Right cardiac atrium (tissue), 5 donors: ENCODE measurements around the gene OGFR. TPM values are rescaled to one million over a fixed set of nuclear protein-coding genes. Genes with fewer than 3 reads are reported as not detected.
A peak's percentile ranks its signal among the peaks of the same experiment; 100 is the strongest.

Experiments used
- ATAC-seq, 2 donors: fragments of 200-7000 bp; cut with Tn5 transposase; one replicate each; pipeline versions ENCODE4 v1.8.0 to v1.9.1; 2020; ENCODE audit warnings: moderate library complexity in 2 of 2, mild to moderate bottlenecking in 1 of 2
- DNase-seq, 3 donors: peaks; one replicate each; pipeline ENCODE4 v3.0.0-alpha.2; 2020
- H3K27ac ChIP-seq: one replicate; pipeline ENCODE4 v1.5.1; 2013; ENCODE audit warnings: mild to moderate bottlenecking, low read length, control low read depth, moderate library complexity
- H3K27me3 ChIP-seq: one replicate; pipeline ENCODE4 v1.6.1; 2013; ENCODE audit not compliant: control insufficient read depth, insufficient read depth
- H3K4me1 ChIP-seq: one replicate; pipeline ENCODE4 v1.6.1; 2013; ENCODE audit warnings: low read length; ENCODE audit not compliant: control insufficient read depth, insufficient read depth
- H3K4me3 ChIP-seq: one replicate; pipeline ENCODE4 v1.5.1; 2013; ENCODE audit warnings: low read length, control low read depth
- H3K9me3 ChIP-seq: one replicate; pipeline ENCODE4 v1.6.1; 2013; ENCODE audit warnings: low read length; ENCODE audit not compliant: control insufficient read depth
- WGBS: extraction: QIAGEN DNeasy Blood & Tissue Kit; methylation state at CpG from one replicate; pipeline ENCODE4 v1.1.7; 2013; 5-methylcytosine and 5-hydroxymethylcytosine counted together
- intact Hi-C, 4 donors: fragments of 100-400 bp; cut with DNase I; formaldehyde crosslinking; loops; one replicate each; pipeline versions ENCODE4 v1.11.0 to v1.14.0; 2022 to 2023
- polyA plus RNA-seq: library from polyadenylated mRNA; stranded (reverse); fragments of 200-250 nt; gene quantifications from one replicate; pipeline ENCODE4 v1.2.3, GENCODE V29; 2013
- total RNA-seq, 4 donors: library from RNA; stranded (reverse); fragmentation: NEBNext Ultra II Directional; extraction: Animal tissue kit (Norgen Biotek cat#: 25700); gene quantifications; one replicate each; pipeline ENCODE4 v1.2.1, GENCODE V29; 2021
- donor health status: healthy with polysubstance abuse.
- donor health status: DM: no; HTN: yes; CAD: no.
- donor health status: DM: no; HTN: no; CAD: no.
- donor health status: DM: no; HTN: yes; CAD: no; lungs with severe emphysema.
- donor health status: DM: yes; HTN: yes; CAD: no.

Gene OGFR
- total and polyA plus RNA-seq, 5 donors: 21.0 to 29.6 (median 24.6) TPM

DNA sequence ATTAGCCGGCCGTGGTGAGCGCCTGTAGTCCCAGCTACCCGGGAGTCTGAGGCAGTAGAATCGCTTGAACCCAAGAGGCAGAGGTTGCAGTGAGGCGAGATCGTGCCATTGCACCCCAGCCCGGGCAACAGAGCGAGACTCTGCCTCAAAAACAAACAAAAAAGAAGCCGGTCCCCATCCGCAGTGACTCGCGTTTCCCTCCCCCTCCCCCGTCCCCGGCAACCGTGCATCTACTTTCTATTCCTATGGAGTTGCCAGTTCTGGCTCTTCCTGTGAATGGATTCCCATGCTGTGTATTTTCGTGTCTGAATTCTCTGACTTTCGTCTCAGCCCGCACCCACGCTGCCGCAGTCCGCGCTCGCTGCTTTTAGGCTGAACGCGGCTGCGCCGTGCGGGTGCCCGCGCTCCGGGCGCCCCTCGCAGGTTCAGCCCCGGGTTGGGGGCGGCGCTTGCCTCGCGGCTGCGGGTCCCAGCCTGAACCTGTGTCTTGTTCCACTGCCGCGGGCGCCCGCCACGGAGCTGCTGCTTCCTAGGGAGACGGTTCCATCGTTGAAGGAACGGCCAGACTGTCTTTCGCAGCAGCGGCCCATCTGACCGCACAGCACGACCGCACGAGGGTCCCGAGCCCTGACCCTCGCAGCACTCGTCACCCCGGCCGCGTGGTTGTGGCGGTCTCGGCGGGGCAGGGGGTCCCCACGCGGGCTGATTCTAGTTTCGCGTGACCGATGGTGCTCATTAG is 9.4 kb upstream of the OGFR start:
- ATAC-seq: peak in 1 of 2 donors; percentile 2
- peak; percentile 55 to 83 (median 81) for DNase-seq
- H3K4me1 ChIP-seq: peaks cover 7% of the 10 kb centered on the region
- H3K9me3 ChIP-seq: no peaks in the 10 kb centered on the region
- H3K4me3 ChIP-seq: peak overlapping the region; percentile 20
- under 1% methylated on average over 68 of the region's 68 CpGs for WGBS
- intact Hi-C loops: loop anchor here in 1 of 4 donors (10.0 kb wide), 1 partner anchor 290 kb away; no protein-coding TSS in a partner anchor
- no peaks in the 10 kb centered on the region for H3K27me3 ChIP-seq
- H3K27ac ChIP-seq: peak overlapping the region; percentile 31

DNA sequence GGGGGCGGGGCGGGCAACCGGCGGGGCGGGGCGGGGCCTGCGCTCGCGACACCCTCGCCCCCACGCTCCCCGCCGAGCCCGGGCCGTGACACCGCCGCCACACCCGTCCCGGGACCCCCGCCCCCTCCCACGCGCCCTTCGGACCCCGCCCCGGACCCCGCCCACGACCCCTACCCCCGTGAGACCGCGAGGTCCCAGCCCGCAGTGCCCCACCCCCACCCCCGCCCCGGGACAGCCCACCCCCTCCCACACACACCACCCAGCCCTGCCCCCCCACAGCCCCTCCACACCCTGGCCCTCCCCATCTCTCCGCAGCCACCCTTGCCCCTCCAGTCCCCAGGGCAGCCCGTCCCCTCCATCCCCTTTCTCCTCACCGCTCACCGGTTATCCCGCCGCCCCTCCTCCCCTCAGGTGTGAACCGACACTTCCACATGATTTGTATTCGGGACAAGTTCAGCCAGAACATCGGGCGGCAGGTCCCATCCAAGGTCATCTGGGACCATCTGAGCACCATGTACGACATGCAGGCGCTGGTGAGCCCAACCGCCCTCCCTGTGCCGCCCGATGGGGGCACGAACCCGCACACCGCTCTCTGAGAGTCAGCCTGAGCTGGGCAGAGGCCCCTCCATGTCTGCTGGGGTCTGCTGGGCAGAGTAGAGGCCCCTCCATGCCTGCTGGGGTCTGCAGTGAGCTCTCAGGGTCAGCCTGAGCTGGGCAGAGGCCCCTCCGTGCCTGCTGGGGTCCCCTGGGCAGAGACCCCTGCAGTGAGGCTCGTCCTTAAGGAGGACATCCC is 7.7 kb upstream of the OGFR start:
- Histone ChIP-seq H3K4me3 (peak overlapping the region; percentile 90), H3K4me1 (peaks cover 6% of the 10 kb centered on the region), H3K9me3 (no peaks in the 10 kb centered on the region), H3K27ac (no peak overlapping the region), H3K27me3 (no peaks in the 10 kb centered on the region)
- intact Hi-C loops: loop anchor here in 1 of 4 donors (10.0 kb wide), 1 partner anchor 292 kb away; no protein-coding TSS in a partner anchor
- DNase-seq (peak in 2 of 3 donors; percentile 62 to 73), ATAC-seq (no peak)
- 17% methylated on average over 40 of the region's 53 CpGs for WGBS

DNA sequence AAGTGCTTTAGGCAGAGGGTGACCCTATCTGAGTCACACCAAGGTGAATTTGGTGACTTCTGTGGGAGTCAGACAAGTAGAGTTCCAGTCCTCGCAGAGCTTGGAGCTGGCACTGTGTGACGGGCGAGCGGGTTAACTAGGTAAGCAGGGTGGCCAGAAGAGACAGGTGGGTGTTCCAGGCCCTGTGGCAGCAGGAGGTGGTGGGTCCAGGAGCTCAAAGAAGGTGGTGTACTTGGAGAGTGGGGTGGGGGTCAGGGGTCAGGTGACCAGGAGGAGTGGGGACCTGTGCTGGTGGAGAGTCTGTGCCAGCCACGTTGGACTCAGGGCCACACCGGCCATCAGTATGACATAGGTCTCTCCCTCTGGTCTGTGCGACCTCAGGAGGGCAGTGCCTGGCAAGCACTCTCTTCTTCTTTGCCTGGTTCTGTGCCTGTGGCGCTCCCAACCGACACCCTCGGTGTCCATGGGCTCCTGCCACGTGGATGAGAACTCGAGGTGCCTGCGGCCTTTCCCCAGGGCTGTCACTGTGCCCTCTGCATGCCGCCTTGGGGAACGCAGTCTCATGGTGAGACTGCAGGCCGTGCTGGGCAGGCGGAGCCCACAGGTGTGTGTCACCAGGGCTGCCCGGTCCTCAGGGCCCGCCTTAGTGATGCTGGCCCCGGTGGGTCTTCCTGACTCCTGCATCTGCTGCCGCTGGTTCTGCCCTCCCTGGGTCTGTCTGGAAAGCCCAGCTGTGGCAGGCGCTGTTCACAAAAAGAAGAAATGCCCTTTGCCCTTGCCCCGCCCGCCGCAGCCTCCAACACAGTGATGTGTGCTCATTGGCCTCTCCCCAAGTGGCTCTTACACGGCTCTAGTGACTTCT is 6.7 kb upstream of the OGFR start:
- no peak for ATAC-seq
- intact Hi-C loops: loop anchor here in 1 of 4 donors (10.0 kb wide), 1 partner anchor 293 kb away; no protein-coding TSS in a partner anchor
- WGBS: 86% methylated on average over 26 of the region's 26 CpGs
- no peaks in the 10 kb centered on the region for H3K9me3 ChIP-seq
- H3K4me3 ChIP-seq: no peak overlapping the region
- no peaks in the 10 kb centered on the region for H3K27me3 ChIP-seq
- peak in 1 of 3 donors; percentile 60 for DNase-seq
- H3K4me1 ChIP-seq: peaks cover 6% of the 10 kb centered on the region
- H3K27ac ChIP-seq: no peak overlapping the region

DNA sequence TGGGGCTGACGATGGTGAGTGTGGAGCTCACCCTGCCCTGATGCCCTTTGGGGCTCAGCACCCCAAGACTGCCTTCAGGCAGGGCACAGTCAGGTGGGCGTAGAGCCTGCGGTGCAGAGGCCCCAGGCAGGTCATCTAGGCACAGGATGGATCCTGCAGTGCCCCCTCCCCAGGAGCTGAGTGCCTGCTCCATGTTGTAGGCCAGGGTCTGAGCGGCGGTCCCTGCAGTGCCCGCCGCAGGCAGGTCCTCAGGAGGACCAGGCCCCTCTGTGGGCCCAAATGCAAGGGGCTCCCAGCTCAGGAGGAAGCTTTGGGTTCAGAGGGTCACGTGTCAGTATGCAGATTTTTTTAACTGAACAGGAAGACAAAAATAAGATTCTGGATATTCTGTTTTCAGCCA is 5.6 kb upstream of the OGFR start:
- intact Hi-C loops: loop anchor here in 1 of 4 donors (10.0 kb wide), 1 partner anchor 294 kb away; no protein-coding TSS in a partner anchor
- ATAC-seq: no peak
- Histone ChIP-seq H3K27me3 (no peaks in the 10 kb centered on the region), H3K4me3 (no peak overlapping the region), H3K9me3 (no peaks in the 10 kb centered on the region), H3K27ac (no peak overlapping the region), H3K4me1 (no peaks in the 10 kb centered on the region)
- WGBS: 94% methylated on average over 8 of the region's 8 CpGs
- peak in 1 of 3 donors; percentile 50 for DNase-seq

DNA sequence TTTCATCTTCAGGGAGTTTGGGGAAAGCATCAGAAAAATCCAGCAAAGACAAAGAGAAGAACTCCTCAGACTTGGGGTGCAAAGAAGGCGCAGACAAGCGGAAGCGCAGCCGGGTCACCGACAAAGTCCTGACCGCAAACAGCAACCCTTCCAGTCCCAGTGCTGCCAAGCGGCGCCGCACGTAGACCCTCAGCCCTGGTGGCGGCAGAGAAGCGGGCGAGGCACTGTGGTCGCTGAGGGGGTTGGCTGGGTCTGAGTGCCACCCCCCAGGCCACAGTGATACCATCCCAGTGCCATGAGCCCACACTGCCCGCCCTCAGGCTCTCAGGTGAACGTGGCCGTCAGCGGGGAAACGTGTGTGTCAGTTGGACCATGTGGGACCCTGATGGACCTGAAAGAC is 5.2 kb upstream of the OGFR start:
- DNase-seq: no peak
- WGBS: 96% methylated on average over 19 of the region's 19 CpGs
- H3K9me3 ChIP-seq: no peaks in the 10 kb centered on the region
- ATAC-seq: no peak
- H3K27ac ChIP-seq: no peak overlapping the region
- H3K4me3 ChIP-seq: no peak overlapping the region
- intact Hi-C loops: loop anchor here in 1 of 4 donors (10.0 kb wide), 1 partner anchor 295 kb away; no protein-coding TSS in a partner anchor
- no peaks in the 10 kb centered on the region for H3K27me3 ChIP-seq
- H3K4me1 ChIP-seq: no peaks in the 10 kb centered on the region

DNA sequence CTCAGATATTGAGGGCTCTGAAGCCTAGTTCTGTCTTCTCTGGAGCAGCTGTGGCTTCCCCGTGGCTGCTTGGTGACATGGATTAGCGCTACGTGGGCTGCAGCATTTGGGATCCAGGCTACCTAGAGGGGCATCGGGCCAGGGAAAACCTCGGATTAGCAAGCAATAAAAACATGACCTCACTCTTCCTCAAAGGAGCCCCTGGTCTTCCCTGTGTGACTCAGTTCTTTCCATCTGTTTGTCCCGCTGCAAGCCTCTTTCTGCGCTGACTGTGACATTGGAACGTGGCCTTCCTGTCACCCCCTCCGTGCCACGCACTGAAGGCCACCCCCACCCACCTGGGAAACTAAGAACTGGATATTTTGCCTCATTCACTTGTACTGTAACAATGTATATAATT is 4.8 kb upstream of the OGFR start:
- H3K4me1 ChIP-seq: no peaks in the 10 kb centered on the region
- H3K27ac ChIP-seq: no peak overlapping the region
- 83% methylated on average over 10 of the region's 10 CpGs for WGBS
- H3K27me3 ChIP-seq: no peaks in the 10 kb centered on the region
- DNase-seq: no peak
- H3K4me3 ChIP-seq: no peak overlapping the region
- ATAC-seq: no peak
- H3K9me3 ChIP-seq: no peaks in the 10 kb centered on the region
- intact Hi-C loops: loop anchor here in 1 of 4 donors (10.0 kb wide), 1 partner anchor 295 kb away; no protein-coding TSS in a partner anchor

DNA sequence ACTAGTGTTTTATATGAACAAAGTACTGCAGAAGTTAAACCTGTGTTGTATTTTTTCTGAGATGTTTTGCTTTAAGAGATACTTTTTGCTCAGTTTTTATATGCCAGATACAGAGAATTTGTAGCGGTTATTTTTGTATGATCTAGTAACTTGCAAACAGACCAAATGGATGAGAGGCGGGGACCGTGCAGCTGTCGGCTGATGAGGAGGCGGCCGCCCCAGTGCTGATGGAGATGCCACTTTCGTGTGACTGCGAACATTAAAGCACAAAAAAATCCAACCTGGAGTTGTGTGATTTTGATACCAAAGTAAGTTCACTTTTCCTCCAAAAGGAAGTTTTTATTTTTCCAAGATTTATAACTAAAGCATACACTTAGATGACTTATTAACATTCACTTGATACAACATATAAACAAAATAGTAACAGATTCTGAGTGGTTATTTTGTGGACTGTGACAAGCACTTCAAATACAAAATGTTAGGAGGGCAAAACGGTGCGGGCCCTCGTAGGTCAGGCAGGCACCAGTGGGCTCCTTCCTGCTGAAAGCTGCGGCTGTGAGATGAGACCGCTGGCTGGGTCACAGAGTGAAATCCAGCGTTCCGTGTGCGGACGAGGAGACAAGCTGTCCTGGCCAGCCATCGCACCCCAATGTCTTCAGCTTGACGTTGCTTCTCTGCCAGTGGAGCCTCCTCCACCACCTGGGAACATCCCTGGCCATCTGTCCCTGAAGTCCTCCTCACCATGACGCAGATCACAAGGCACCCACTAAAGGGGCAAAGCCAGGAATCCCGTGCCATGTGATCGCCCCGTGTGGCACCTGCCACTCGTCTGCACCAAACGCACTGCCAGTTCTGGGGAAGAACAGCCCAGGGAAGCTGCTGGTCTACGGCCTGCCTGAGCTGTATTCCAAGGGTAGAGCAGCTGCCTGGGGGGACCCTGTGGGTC is 4.0 kb upstream of the OGFR start:
- Histone ChIP-seq H3K27me3 (no peaks in the 10 kb centered on the region), H3K27ac (no peak overlapping the region), H3K4me1 (no peaks in the 10 kb centered on the region), H3K4me3 (no peak overlapping the region), H3K9me3 (no peaks in the 10 kb centered on the region)
- DNase-seq (no peak), ATAC-seq (no peak)
- 81% methylated on average over 26 of the region's 26 CpGs for WGBS
- intact Hi-C loops: no loop called here

DNA sequence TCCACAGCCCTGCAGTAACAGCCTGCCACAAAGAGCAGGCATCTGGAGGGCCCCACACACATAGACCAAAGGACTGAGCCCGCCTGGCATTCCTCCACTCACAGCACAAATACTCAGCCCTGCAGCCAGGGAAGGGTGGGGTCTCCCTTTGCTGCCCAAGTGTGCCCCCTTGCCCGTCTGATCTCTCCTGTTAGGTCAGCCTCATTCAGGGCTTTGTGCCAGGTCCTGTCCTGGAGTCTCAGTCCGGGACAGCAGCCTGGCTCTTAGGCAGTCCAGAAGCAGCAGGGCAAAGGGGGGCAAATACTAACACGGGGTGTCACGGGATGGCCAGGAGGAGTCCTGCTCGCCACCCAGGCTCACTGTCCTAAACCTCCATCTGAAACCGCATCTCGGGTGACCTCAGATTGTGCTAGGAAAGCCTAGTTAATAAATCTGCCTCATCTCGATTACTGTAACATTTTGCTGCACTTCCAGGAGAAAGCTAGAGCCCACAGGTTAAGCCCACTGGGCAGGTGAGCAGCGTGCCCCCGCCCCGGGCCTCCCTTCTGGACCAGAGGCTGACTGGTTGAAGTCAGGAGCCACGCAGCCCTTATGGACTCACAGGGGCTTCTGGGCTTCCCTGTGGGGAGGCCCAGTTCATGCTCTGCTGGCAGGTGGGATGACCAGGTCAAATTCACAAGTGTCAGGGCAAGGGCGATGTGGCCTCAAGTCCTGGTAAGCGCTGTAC is 3.2 kb upstream of the OGFR start:
- Histone ChIP-seq H3K27me3 (no peaks in the 10 kb centered on the region), H3K4me1 (peaks cover 6% of the 10 kb centered on the region), H3K27ac (peak overlapping the region; percentile 4), H3K9me3 (no peaks in the 10 kb centered on the region), H3K4me3 (no peak overlapping the region)
- DNase-seq: peak in 1 of 3 donors; percentile 68
- intact Hi-C loops: no loop called here
- ATAC-seq: peak in 1 of 2 donors; percentile 9
- WGBS: 78% methylated on average over 15 of the region's 15 CpGs

DNA sequence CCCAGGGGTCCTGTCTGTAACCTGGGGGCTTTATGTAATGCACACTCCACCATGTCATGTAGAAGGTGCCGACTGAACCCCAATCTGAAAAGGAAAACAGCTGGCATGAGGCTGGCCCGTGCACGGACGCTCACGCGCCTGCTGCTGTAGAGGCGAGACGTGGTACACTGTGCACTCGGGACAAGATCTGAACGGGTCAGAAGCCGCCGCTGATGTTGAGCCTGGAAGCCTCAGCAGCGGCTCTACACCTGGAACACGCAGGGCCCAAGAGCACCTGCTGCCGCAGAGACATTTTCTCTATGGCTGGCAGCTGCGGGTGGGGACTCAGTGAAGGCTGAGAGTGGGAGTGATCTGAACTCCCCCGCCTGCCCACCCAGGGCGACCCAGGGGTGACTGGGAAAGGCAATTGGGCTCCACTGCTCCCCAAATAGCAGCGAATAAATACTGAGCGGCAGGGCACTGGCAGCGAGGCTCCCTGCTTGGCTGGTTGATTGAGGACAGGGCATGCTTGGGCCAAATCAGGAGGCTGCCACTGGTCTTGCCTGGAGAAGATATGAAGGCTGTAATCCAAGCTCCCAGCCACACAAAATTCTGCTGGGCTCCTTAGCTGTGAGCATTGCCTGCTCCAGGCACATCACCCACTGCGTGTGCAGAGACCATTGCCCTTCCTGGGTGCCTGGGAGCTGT is 2.5 kb upstream of the OGFR start:
- Histone ChIP-seq H3K9me3 (no peaks in the 10 kb centered on the region), H3K4me1 (peaks cover 9% of the 10 kb centered on the region), H3K27me3 (no peaks in the 10 kb centered on the region), H3K4me3 (no peak overlapping the region), H3K27ac (peak overlapping the region; percentile 10)
- DNase-seq (no peak), ATAC-seq (no peak)
- WGBS: 81% methylated on average over 22 of the region's 22 CpGs
- intact Hi-C loops: no loop called here
